Urothelium cell line (cell line): ENCODE measurements around the gene CCM2.

Source experiments
- DNase-seq: peaks from one replicate; pipeline ENCODE4 v3.0.0; 2011; ENCODE audit warnings: low spot score, mixed read lengths
- FAIRE-seq: peaks from 2 replicates; lab custom pipeline; 2011; peaks lifted over from hg19 to GRCh38; lab: Jason Lieb, UNC

Gene CCM2

GRCh38 chr7:45000093-45001032 lies at the start of gene CCM2:
Gene CCM2, plus strand, starts transcription at chr7:45000201. Its CDS starts 133 bp downstream, at chr7:45000334.
- FAIRE-seq (no peak), DNase-seq (peak; percentile 58)

- FAIRE-seq (no peak), DNase-seq (no peak)
Measured at GRCh38 chr7:44953156-44953555, 46.8 kb upstream of the CCM2 start.

- no peak for FAIRE-seq
- DNase-seq, result no peak
Measured at GRCh38 chr7:44955733-44956132, 44.3 kb upstream of the CCM2 start.

GRCh38 chr7:44956157-44956766 lies 43.7 kb upstream of the CCM2 start:
- FAIRE-seq, result no peak

GRCh38 chr7:44958645-44959344 lies 41.2 kb upstream of the CCM2 start:
- FAIRE-seq, result no peak
- DNase-seq, result no peak

More at GRCh38 chr7:44956157-44956766, 43.7 kb upstream of the CCM2 start:
- no peak for DNase-seq

GRCh38 chr7:44959433-44959951 lies 40.5 kb upstream of the CCM2 start:
- DNase-seq, result no peak
- peak; percentile 44 for FAIRE-seq

DNA sequence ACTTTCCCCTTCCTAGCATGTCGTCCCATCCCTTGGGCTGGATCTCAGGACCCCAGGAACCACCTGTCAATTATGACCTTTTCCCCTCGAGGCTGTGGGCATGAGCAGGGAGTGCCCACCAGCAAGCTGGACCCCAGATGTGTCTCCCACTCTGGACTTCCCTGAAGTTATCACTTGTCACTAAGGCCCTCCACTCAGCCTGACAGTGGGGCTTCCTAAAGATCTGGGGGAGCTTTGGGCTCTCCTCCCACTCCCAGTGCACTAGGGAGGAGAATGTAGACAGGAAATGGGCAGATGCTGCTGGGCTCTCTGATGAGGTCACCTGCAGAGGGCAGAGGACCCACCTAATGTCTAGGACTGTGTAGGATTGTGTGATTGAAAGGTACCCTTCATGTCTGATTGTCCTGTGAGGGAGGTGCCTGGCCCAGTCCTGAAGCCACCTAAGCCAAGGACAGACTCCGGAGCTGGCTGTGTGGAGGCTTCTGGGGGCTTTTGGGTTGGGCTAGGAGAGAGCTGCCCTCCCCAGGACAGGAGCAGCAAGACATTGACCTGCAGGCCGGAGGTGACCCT lies 39.9 kb upstream of the CCM2 start:
- DNase-seq (no peak), FAIRE-seq (no peak)

- DNase-seq (no peak), FAIRE-seq (no peak)
Measured at GRCh38 chr7:44961844-44962482, 38.0 kb upstream of the CCM2 start.

DNA sequence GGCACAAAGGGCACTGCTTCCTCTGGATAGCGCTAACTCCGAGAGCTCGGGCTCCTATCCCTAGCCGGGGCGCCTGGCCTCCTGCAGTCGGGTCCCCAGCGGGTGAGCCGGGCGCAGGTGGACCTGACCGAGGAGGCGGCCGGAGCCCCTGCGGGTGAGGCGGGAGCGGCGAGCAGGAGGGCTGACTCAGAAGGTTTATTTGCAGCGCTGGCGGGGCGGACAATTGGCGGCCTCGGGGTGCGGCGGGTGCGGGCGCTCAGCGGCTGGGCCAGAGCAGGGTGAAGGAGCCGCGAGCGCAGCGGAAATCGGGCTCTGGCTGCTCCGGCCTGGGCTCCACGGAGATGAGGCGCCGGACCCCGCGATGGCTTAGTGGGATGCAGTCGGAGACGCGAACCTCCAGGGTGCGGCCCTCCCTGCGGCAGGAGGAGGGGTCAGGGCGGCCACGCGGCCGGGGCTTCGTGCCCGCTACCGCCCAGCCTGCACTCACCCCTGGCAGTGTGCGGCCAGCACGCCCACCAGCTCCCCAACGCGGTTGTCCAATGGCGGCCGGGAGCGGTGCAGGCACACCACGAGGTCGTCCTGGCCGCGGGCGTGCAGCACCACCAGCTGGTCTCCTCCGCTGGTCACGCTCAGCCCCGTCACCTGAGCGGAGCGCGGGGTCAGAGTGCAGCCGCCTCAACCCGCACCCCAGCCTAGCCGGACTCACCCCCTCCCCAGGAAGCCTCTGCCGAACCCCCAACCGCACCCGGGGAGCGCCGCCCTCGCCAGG lies 37.3 kb upstream of the CCM2 start:
- FAIRE-seq, result peak; percentile 63

DNA sequence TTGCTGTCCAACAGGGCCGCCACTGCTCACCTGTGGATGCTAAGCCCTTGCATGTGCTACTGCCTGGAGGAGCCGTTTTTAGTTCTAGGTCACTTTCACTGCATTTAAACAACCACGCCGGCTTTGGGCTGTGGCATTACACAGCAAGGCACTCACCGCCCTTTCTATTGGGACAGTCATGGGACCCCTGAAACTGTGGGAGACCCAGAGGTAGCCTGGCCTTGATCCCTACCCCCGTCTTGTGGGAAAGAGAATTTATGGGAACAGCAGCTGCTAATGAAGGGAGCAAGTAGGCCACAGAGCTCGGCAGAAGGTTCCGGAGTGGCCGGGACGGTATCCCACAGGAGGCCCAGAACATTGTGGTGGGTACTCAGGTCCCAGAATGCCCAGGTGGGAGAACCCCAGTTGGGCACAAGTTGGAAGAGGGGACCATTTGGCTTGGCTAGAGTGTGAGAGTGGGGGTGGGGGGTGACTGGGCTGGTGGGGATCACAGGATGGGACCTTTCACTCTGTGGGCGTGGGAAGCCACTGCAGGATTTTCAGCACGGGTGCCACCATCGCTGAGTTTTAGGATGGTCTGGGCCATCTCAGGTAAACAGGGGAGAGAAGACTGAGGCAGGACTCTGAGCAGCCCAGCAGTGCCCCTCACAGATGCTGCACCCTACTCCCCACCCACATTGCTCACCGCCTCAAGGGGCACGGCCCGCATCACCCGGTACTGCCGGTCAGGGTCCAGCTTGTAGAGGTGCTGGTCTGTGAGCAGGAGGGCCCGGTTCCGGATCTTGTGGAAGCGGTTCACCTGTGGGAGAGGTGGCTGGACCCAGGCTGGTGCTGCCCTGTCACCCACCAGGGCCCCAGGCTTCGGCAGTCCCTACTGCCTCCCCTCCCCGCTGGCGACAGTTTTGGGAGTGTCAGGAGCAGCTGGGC lies 36.4 kb upstream of the CCM2 start:
- FAIRE-seq (no peak), DNase-seq (no peak)

More for the DNA sequence above, 37.3 kb upstream of the CCM2 start:
- DNase-seq, result no peak

DNA sequence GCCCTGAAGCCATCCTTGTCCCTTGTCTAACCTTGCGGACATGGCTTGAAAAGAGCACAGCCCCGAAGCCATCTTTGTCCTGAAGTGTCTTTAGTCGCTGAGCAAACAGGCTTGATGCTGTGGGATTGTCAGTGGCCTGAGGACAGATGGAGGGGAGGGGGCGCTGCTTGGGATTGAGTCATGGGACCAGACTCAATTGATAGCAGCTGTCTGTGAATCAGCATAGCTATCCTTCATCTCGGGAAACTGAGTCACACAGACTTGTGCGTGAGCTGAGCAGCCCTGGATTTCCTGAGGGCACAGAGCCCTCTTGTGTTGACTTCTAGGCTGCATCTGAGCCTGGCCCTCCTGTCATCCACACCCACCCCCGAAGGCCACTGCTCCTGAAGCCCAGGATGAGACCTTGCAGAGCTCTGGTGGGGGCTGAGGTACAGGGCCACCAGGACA lies 35.6 kb upstream of the CCM2 start:
- DNase-seq, result no peak
- FAIRE-seq, result peak; percentile 9

GRCh38 chr7:44964831-44965440 lies 35.1 kb upstream of the CCM2 start:
- DNase-seq (no peak), FAIRE-seq (no peak)

- no peak for DNase-seq
- peak; percentile 20 for FAIRE-seq
Measured at GRCh38 chr7:44965441-44965903, 34.5 kb upstream of the CCM2 start.

DNA sequence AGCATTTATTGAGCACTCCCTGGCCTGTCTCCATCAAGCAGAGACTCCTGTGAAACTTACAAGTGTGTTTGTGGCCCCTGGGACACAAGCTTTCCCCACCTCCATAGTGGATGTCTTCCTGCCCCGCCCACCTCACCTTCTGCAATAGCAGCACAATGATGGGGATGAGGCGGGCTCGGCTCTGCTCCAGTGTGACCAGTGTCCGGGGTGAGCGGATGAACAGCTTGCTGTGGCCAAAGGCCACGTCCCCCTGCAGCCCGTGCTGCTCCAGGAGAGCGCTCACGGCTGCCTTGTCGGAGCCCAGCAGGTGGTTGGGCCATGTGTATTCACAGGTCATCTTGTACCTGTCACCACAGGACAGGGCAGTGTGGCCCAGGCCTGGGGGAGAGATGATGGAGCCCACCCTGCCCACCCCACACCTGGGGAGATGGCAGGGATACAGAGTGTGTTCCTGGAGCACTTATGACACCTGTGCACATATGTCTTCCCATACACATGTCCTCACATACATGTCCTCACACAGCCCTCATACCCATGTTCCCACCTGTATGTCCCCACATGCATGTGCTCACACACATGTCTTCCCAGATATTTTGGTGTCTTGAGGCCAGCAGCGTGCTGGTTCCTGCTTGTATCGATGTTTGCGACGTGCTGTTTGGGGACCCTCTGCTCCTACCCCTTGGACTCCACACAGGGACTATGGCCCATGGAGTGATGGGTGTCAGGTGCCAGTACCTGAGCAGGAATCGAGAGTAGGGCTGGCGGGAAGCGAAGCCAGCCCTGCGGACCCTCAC lies 33.9 kb upstream of the CCM2 start:
- DNase-seq, result no peak
- FAIRE-seq, result peak; percentile 65

GRCh38 chr7:44966731-44967538 lies 33.1 kb upstream of the CCM2 start:
- DNase-seq, result no peak
- no peak for FAIRE-seq
